SK-N-MC (cell line): ENCODE measurements around the gene ZNF277.

Source experiments
- DNase-seq: peaks from one replicate; pipeline ENCODE4 v3.0.0-alpha.2; 2011; ENCODE audit warnings: low read depth, low spot score
- H3K27ac ChIP-seq: fragments of 200-600 bp; sonication (generic); 2 replicates; pipeline ENCODE4 v1.5.1; 2016; ENCODE audit warnings: mixed run types
- H3K36me3 ChIP-seq: fragments of 200-600 bp; sonication (generic); 2 replicates; pipeline ENCODE4 v1.6.1; 2017; ENCODE audit warnings: antibody characterized with exemption, low read length, mixed read lengths; ENCODE audit not compliant: insufficient read depth
- H3K4me3 ChIP-seq: fragments of 200-600 bp; sonication (generic); 2 replicates; pipeline ENCODE4 v1.5.1; 2016
- H3K9ac ChIP-seq: fragments of 200-600 bp; sonication (generic); 2 replicates; pipeline ENCODE4 v1.8.0; 2017; ENCODE audit warnings: mixed run types, mixed read lengths; ENCODE audit not compliant: insufficient read length
- H3K9me3 ChIP-seq: fragments of 200-600 bp; sonication (generic); 2 replicates; pipeline ENCODE4 v1.6.1; 2017; ENCODE audit warnings: low read depth, mild to moderate bottlenecking, antibody characterized with exemption, low read length, moderate library complexity, mixed read lengths
- EZH2 ChIP-seq: fragments of 200-600 bp; sonication (generic); IDR thresholded peaks from one replicate; pipeline ENCODE4 v1.6.1; 2017; ENCODE audit warnings: antibody characterized with exemption
- FOXP2 ChIP-seq: optimal IDR thresholded peaks from 2 replicates; pipeline ENCODE3; 2011; ENCODE audit warnings: mild to moderate bottlenecking, moderate library complexity; ENCODE audit not compliant: insufficient read depth; ENCODE audit errors: extremely low read length, control extremely low read depth
- POLR2AphosphoS5 ChIP-seq: IDR thresholded peaks from 2 replicates; pipeline ENCODE4 v1.6.1; 2012; ENCODE audit warnings: mild to moderate bottlenecking, low read depth, low read length, borderline replicate concordance

The ZNF277 gene

GRCh38 chr7:112252691-112253090, 46.2 kb downstream of the ZNF277 start:
- no peak for DNase-seq
- H3K9ac ChIP-seq = no peak overlapping the region
- H3K27ac ChIP-seq = no peak overlapping the region
- no peak overlapping the region for H3K4me3 ChIP-seq
- TF ChIP-seq POLR2AphosphoS5 = no peak
- no peak for TF ChIP-seq FOXP2
- no peak for TF ChIP-seq EZH2
- no peaks in the 10 kb centered on the region for H3K36me3 ChIP-seq
- H3K9me3 ChIP-seq = no peaks in the 10 kb centered on the region

- H3K9ac ChIP-seq = no peak overlapping the region
- no peak for DNase-seq
- TF ChIP-seq FOXP2 = no peak
- TF ChIP-seq EZH2 = no peak
- no peak for TF ChIP-seq POLR2AphosphoS5
- no peak overlapping the region for H3K4me3 ChIP-seq
- no peak overlapping the region for H3K27ac ChIP-seq
- H3K36me3 ChIP-seq = no peaks in the 10 kb centered on the region
- H3K9me3 ChIP-seq = no peaks in the 10 kb centered on the region
Measured at GRCh38 chr7:112254156-112254555, 47.7 kb downstream of the ZNF277 start.

GRCh38 chr7:112254709-112255387, 48.4 kb downstream of the ZNF277 start:
- Histone ChIP-seq H3K9ac (no peak overlapping the region), H3K4me3 (no peak overlapping the region), H3K36me3 (no peaks in the 10 kb centered on the region), H3K27ac (no peak overlapping the region), H3K9me3 (no peaks in the 10 kb centered on the region)
- no peak for DNase-seq
- TF ChIP-seq EZH2 (no peak), POLR2AphosphoS5 (no peak), FOXP2 (no peak)

GRCh38 chr7:112255388-112255720, 48.9 kb downstream of the ZNF277 start:
- Histone ChIP-seq H3K4me3 (no peak overlapping the region), H3K27ac (no peak overlapping the region), H3K9me3 (no peaks in the 10 kb centered on the region), H3K36me3 (no peaks in the 10 kb centered on the region), H3K9ac (no peak overlapping the region)
- DNase-seq = no peak
- TF ChIP-seq FOXP2 (no peak), POLR2AphosphoS5 (no peak), EZH2 (no peak)

GRCh38 chr7:112257073-112257472, 50.6 kb downstream of the ZNF277 start:
- Histone ChIP-seq H3K27ac (no peak overlapping the region), H3K9me3 (no peaks in the 10 kb centered on the region), H3K4me3 (no peak overlapping the region), H3K36me3 (no peaks in the 10 kb centered on the region), H3K9ac (no peak overlapping the region)
- no peak for TF ChIP-seq POLR2AphosphoS5
- TF ChIP-seq FOXP2 = no peak
- TF ChIP-seq EZH2 = no peak
- no peak for DNase-seq

GRCh38 chr7:112260911-112261310, 54.4 kb downstream of the ZNF277 start:
- Histone ChIP-seq H3K4me3 (no peak overlapping the region), H3K27ac (no peak overlapping the region), H3K36me3 (no peaks in the 10 kb centered on the region), H3K9me3 (no peaks in the 10 kb centered on the region), H3K9ac (no peak overlapping the region)
- TF ChIP-seq FOXP2 (no peak), EZH2 (no peak), POLR2AphosphoS5 (no peak)
- no peak for DNase-seq

- Histone ChIP-seq H3K9me3 (no peaks in the 10 kb centered on the region), H3K9ac (no peak overlapping the region), H3K4me3 (no peak overlapping the region), H3K36me3 (no peaks in the 10 kb centered on the region), H3K27ac (no peak overlapping the region; the same call in 1 of the 2 replicates)
- TF ChIP-seq EZH2 (no peak), POLR2AphosphoS5 (no peak)
- no peak for DNase-seq
Measured at GRCh38 chr7:112262036-112262435, 55.5 kb downstream of the ZNF277 start.

GRCh38 chr7:112262855-112263487, 56.5 kb downstream of the ZNF277 start:
- TF ChIP-seq POLR2AphosphoS5 (no peak), EZH2 (no peak), FOXP2 (no peak)
- H3K9ac ChIP-seq = peak overlapping the region; percentile 8
- no peaks in the 10 kb centered on the region for H3K36me3 ChIP-seq
- peak overlapping the region; percentile 46 for H3K4me3 ChIP-seq
- no peak for DNase-seq
- peak overlapping the region; percentile 83 for H3K27ac ChIP-seq
- no peaks in the 10 kb centered on the region for H3K9me3 ChIP-seq

GRCh38 chr7:112263519-112263918, 57.0 kb downstream of the ZNF277 start:
- TF ChIP-seq FOXP2 (peak; percentile 90), EZH2 (no peak), POLR2AphosphoS5 (peak; percentile 82; the same call in 1 of the 2 replicates)
- peak; percentile 95 for DNase-seq
- Histone ChIP-seq H3K27ac (peak overlapping the region; percentile 83), H3K9me3 (no peaks in the 10 kb centered on the region), H3K4me3 (peak overlapping the region; percentile 46), H3K9ac (no peak overlapping the region), H3K36me3 (no peaks in the 10 kb centered on the region)
